Non-pigmented ciliary epithelial cell (primary cell): ENCODE measurements around the gene SNX9.
"Not testable (repeated sequence)": the region's sequence is repeated elsewhere in the genome, so short reads cannot be mapped to it uniquely, and the experiment has no call there.

ENCODE experiments used
- DNase-seq: peaks from one replicate; pipeline ENCODE4 v3.0.0-alpha.2; 2010; ENCODE audit warnings: low read depth

Gene SNX9

DNA sequence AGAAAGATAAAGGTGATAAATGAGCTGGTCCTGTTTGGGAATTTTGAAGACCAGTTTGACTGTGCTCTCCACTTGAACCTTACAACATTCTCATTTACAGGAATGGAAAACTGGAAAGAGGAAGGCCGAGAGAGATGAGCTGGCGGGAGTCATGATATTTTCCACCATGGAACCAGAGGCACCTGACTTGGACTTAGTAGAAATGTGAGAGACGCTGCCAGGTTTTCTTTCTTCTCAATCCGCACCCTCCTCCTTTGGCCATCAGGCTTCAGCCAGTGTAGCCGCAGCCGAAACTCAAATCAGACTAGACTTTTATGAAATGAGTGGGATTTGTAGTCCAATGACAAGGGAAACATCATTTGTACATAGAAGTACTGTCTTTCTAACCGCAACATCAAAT lies 104.0 kb downstream of the SNX9 start:
- DNase-seq: no peak

DNA sequence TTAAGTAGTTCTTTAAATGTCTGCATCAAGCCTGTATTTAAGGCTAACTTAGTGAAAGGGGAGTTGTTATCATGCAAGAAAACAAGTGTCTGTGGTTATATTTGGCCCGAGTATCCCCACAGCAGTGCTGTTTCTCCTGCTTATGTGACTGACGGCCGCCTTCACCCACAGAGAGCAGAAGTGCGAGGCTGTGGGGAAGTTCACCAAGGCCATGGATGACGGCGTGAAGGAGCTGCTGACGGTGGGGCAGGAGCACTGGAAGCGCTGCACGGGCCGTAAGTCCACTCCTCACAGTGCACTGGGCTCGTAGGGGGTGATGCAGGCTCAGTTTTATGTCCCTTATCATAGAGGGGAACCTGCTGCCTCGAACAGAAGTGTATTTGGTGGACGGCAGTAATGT lies 105.4 kb downstream of the SNX9 start:
- DNase-seq: no peak

DNA sequence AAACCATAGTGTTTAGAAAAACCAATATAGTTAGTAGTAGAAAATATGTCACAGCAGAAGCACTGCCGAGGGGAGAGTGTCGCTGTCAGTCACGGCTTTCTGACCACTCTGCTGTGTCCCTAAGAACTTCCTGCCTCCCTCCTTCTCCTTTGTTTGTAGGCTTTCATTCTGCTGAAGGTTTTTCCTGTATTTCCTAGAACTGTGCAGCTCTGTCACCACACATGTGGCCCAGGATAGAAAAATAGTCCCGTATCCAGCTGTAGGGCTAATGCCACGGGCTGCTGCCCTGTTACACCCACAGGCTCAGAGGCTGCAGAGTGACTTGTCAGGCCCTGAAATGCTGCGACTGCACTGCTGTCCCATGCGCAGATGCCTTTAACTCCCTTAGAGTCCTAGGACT lies 106.0 kb downstream of the SNX9 start:
- no peak for DNase-seq

DNA sequence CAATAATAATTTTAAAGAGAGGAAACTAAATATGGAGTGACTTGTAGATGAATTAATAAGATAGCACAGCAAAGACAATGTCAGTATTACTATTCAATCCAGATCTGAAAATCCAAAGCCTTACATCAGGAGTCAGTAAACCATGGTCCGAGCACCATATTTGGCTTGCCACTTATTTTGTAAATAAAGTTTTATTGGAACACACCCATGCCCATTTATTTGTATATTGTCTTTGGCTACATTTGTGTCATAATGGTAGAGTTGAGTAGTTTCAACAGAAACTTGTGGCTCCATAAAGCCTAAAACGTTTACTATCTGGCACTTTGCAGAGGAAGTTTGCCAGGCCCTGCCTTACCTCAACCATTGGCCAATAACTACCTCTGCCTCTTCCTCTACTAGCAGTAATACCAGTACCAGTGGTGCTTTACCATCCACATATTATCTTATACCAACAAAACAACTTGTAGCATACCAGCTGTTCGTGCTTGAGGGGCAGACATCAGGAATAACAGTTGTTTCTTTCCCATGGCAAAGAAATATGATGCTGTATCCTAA lies 106.8 kb downstream of the SNX9 start:
- no peak for DNase-seq

DNA sequence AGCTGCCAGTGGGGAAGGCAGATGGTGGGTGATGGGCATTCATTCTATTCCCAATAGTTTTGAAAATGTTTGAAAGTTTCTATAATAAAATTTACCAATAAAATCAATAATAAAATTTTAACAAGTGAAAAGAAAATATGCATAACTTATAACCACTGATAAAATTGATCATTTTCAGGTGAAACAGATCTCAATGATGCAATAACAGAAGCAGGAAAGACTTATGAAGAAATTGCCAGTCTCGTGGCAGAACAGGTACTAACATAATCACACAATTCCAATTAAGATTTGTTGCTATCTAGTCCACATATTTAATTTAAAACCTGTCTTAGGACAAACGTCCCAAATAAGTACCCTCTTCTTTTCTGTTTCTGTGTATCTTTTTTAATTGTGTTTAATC lies 112.7 kb downstream of the SNX9 start:
- no peak for DNase-seq

DNA sequence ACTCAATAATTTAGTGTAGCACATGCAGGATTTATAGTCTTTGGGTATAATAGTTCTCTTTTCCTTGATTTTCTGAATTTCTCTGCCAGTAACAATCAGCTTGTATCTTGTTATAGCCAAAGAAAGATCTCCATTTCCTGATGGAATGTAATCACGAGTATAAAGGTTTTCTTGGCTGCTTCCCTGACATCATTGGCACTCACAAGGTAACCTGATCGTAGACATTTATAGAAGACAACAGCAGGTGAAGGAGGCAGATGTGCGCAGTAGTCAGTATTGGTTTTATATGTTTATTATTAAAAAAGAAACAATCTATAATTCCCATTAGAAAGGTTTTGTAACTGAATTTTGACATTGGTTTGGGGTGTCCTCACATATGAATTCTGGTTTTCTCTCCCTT lies 114.3 kb downstream of the SNX9 start:
- no peak for DNase-seq

DNA sequence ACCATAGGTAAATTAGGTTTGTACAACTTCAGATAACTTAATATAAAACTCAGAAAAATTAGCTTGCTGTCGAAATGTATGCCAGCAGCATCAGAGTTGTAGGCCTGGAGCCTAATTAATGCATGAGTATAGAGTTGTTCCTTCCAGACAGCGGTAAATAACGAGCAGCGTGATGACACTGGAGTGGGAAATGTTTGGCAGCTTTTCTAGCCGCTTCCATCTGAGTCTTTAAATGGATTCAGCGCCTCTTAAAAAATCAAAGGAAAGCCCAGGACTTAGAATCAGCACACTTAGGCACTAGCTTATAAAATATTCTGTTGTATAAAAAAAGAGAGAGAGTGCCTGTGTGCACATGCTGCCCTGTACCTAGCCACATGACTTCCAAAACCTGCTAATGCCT lies 114.9 kb downstream of the SNX9 start:
- DNase-seq: no peak

DNA sequence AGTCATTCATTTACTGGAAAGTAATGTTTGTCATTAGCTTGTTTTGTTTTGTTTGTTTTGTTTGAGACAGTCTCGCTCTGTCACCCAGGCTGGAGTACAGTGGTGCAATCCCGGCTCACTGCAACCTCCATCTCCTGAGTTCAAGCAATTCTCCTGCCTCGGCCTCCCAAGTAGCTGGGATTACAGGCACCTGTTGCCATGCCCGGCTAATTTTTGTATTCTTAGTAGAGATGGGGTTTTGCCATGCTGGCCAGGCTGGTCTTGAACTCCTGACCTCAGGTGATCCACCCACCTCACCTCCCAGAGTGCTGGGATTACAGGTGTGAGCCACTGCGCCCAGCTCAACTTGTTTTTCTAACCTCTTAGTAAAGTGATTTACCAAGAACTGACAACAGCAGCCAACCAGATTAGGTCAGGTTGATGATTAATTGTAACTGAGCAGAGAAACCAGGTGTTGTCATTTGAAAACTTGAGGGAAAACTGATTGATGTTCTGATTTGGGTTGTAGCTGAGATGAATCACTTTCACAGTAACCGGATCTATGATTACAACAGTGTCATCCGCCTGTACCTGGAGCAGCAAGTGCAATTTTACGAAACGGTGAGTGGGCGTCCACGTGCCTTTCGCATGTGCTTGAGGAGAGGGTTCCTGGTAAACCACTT lies 117.5 kb downstream of the SNX9 start:
- not testable (repeated sequence) for DNase-seq

DNA sequence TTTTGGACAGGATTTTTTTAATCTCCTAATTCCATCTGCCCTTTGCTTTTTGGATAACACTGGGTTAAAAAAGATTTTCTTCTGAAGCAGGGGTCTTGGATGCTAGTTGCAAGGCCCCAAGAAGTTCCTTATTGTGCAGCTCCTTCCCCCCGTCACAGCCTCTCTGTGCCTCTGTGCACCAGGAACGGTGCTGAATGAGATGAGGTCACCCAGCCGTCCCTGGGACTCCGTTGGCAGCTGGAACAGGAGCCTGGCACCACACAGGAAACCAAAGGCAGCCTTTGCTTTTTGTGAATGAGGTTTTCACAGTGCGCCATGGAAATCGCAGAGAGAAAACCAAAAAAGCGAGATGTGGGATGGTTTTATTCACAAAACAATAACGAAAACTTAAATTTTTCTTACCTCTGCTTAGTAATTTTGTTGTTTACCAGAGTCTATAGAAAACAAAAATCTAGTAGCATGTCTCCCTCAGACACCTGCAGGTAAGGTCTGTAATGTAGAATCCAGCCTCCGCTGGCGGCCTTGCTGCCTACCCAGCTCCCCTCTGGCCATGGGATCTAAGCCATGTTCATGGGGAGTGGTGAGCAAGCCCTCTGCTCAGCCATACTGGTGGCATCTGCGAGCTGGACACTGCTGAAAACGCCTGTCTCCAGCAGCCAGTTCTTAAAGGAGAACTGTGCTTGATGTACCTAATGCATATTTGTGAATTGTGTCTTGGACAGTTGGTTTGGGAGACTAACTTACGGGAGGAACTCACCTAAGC lies 118.2 kb downstream of the SNX9 start:
- no peak for DNase-seq

DNA sequence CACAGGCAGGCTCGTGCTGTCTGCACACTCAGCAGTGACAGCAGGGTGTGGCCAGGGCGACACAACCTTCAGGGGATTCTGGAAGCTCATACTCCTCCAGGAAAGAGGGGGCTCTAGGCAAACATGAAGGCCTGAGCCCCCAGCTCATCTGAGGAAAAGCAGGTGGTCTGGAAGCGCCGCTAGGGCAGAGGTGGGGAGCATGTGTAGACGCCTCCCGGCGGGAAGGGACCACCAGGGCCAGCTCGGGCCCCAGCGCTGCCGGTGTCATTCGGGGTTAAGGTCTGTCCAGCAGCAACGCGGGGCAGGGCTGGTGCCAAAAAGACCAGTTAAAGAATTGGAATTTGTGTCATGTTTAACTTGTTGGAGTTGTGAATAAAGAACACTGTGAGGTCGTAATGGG lies 119.3 kb downstream of the SNX9 start:
- no peak for DNase-seq

DNA sequence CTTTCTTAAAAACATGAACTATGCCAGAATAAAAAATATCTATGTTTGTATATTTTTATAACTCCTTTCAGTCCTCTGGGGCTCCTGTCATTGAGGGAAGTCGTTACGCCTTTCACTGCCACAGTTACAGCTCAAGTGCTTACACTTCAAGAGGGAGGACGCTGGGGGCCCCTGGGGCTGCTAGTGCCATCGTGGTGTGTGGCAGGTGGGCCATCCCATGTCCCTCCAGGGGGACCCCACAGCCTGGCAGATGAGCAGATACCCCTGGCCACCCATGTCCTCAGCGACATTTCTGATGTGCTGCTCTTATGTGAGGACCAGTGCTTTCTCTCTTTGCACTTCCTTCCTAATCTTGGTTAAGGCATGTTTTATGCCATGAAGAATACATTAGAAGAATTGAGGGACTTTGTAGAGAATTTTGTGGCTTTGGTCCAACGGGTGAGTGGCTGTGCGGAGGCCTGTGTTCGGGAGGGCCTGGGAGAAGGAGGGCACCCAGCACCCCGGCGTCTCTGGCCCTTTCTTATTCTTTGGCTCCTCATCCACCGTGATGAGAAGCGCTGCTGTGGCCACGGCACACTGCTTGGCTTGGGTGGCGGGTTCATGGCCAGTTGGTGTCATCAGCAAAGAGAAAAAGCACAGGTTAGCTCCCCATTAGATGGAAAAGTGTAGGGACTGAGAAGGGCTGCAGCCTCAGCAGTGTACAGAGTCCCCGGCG lies 120.4 kb downstream of the SNX9 start:
- no peak for DNase-seq

DNA sequence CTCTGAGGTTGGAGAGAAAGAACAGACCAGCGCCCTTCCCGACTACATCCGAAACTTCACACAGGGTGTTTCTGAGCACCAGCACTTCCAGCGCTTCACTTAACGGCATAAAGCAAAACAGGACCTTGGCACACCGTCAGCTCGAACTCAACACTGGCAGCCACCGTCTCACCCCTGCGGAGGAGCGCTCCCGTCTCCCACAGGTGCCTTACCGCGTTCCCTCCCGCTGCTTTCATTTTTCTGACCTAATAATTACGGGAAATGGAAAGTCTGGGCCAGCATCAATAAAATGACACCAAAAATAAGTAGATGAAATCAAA lies 120.9 kb downstream of the SNX9 start:
- DNase-seq: no peak

DNA sequence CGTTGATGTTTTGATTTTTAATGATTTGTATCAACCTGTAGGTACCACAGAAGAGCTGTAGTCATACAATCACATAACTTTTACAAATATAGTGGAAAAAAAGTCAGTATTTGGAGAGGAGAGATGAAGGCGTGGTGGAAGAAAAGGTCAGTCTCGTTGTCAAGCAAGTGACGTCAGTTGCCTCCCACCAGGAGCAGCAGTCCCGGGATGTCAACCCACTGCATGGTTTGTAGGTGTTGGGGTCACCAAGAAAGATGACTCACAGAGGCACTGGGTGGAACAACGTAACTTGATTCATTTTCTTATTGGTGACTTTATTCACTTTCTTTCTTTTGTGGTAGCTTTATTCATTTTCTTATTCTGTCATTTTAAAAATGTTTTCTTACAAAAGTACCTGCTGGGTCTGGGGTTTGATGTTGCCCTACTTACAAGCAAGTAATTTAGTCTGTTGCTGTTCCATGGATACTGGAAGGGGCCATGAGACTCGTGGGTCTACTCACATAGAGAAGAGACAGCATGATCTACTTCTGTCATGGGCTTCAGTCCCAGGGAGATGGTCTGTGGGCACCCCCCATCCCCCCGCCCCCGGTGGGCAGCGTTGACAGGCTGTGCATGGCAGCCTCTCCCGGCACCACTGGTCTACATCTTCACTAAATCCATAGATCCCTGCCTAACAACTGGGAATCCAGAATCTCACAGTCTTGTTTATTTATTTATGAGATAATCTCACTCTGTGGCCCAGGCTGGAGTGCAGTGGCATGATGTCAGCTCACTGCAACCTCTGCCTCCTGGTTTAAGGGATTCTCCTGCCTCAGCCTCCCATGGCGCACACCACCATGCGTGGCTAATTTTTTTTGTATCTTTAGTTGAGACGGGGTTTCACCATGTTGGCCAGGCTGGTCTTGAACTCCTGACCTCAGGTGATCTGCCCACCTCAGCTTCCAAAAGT lies 122.2 kb downstream of the SNX9 start:
- DNase-seq: peak; percentile 28

DNA sequence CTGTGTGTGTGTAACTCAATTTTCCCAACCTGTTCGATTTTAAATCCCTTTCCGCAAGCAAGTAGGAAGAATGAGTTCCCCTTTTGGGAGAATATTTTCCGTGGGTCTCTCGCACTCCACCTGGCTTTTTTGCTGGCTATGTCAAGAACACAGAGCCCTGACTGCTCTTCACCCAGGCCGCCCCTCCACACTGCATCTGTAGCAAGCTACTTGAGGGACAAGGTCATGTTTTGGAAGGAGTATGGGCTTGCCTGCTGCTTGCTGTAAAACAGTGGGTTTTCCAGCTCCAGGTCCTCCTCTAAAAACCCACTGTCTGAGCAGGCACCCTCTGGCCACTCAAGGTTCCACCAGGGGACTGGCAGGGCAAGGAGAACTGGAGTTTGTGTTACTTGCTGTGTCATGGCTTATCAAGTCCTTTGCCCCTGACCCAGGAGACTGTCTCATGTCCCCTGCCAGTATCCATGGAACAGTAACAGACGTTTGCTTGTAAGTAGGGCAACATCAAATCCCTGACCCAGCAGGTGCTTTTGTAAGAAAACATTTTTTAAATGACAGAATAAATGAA lies 123.1 kb downstream of the SNX9 start:
- no peak for DNase-seq

DNA sequence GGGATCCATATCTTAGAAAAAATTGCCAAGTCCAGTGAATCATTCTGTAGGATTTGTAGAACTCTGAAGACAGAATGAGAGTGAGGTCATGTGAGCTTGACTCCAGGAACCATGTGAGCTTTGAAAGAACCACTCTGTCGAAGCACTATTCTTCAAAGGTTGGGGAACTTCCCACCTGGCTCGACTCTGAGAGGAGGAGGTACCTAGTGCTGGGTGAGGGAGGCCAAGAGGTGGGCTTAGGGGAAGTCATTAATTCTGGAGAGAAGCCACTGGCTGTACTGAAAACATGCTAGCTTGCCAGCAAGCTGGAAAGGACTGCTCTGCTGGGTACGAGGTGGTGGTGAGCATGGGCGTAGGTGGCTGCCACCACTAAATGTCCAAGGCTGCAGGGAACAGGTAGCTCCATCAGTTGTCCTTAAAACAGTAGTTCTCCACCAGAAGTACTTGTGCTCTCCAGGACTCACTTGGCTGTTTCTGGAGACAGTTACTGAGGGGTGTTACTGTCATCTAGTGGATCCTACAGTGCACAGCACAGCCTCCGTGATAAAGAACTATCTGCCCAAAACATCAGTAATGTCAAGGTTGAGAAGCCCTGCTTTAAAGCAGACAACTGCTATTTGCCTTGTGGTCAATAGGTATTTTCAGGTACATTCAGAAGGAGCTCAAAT lies 124.0 kb downstream of the SNX9 start:
- DNase-seq: no peak

DNA sequence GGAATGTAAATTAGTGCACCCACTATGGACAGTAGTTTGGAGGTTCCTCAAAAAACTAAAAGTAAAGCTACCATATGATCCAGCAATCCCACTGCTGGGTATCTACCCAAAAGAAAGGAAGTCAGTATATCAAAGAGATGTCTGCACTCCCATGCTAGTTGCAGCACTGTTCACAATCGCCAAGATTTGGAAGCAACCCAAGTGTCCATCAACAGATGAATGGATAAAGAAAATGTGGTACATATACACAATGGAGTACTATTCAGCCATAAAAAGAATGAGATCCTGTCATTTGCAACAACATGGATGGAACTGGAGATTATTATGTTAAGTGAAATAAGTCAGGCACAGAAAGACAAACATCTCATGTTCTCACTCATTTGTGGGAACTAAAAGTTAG lies 127.9 kb downstream of the SNX9 start:
- not testable (repeated sequence) for DNase-seq

DNA sequence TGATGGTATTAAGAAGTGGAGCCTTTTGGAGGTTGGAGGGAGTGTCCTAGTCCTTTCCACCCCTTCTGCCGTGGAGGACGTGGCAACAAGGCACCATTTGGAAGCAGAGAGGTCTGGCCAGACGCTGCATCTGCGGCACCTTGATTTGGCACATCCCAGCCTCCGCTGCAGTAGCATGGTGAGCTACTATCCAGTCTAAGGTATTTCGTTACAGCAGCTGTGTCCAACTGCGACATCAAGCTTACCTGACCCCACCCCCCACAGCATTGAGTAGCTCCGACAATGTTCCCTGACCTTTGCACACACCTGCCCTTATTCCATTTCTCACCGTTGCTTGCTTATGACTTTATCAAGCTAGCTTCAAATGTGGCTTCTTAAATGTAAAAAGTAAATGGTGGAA lies 128.8 kb downstream of the SNX9 start:
- DNase-seq: no peak

DNA sequence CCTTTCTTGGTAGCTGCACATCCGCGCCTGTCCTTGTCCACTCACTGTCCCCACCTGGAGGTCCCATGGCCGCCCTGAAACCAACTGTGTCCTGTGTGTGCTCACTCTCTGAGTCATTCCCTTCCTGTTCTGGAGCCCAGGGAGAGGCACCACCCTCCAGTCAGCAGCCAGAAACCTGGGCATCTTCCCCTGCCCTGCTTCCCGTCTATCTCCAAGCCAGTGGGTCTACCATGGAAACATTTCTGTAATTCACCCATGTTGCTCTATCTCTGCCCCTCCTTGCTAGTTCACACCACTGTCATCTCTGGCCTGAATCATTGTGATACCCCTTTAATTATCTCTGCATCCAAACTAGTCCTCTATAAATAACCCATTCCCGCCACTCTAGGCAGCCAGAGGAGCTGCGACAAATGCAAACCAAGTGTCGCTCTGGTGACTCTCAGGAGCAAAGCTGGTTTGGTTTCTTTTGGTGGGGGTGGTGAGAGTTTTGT lies 129.9 kb downstream of the SNX9 start:
- DNase-seq: no peak

DNA sequence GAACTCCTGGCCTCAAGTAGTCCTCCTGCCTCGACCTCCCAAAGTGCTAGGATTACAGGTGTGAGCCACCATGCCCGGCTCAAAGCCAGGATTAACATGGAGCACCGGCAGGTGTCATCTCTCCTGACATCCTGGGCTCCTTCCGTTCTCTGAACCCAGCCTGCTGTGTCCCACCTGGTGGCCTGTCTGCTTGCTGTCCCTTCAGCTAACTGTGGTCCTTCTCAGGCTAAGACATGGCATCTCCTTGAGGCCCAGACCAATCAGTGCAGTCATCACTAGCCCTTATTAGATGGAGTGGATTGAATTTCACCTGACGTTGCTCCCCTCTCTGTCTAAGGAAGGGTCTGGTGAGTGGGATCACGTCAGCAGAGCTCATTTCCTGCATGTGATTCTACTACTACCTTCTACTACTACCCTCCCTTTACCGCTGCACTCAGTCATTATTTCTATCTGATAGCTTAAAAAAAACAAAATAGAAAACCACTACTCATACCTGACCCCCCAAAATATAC lies 130.6 kb downstream of the SNX9 start:
- no peak for DNase-seq
